ENCODE measurements around the gene GRIN2A. TPM values are rescaled to one million over a fixed set of nuclear protein-coding genes. Genes with fewer than 3 reads are reported as not detected.

The GRIN2A gene
- total RNA-seq, 2 experiments from 2014 or later: not detected

GRCh38 chr16:9969580-9969979 lies 212.6 kb downstream of the GRIN2A start:
- CTCF ChIA-PET (ENCODE audit: unreplicated experiment): no interaction called here
- Histone ChIP-seq H3K36me3 (ENCODE audit: insufficient read depth, low read length) (no peaks in the 10 kb centered on the region), H3K4me2 (ENCODE audit: low read length) (no peak overlapping the region), H3K27ac (ENCODE audit: low read depth, low read length, poor library complexity, severe bottlenecking) (no peak overlapping the region), H3K4me3 (ENCODE audit: low read depth, low read length, poor library complexity, severe bottlenecking) (no peak overlapping the region), H2AFZ (ENCODE audit: low read length) (no peak overlapping the region), H3K9me2 (ENCODE audit: insufficient read depth, low read length) (no peaks in the 10 kb centered on the region), H4K20me1 (ENCODE audit: insufficient read depth, low read length) (no peaks in the 10 kb centered on the region), H3K4me1 (ENCODE audit: insufficient read depth, low read length, poor library complexity, severe bottlenecking) (no peaks in the 10 kb centered on the region), H3K9me3 (ENCODE audit: low read length) (no peaks in the 10 kb centered on the region), H3K79me2 (ENCODE audit: insufficient read depth, low read depth, low read length) (no peaks in the 10 kb centered on the region)
- no TSS peak for BruUV-seq (replicated peaks)
- DNase-seq (ENCODE audit: low spot score): no peak
- TF ChIP-seq CTCF (conservative IDR thresholded peaks at IDR 0.05; ENCODE audit: low read length) (no peak), EZH2phosphoT487 (IDR thresholded peaks at IDR 0.05; ENCODE audit: borderline replicate concordance, low read depth, low read length) (no peak)
- intact Hi-C loops (cut with micrococcal nuclease; ENCODE audit: unreplicated experiment): no loop called here
- POLR2A ChIA-PET: no interaction called here

GRCh38 chr16:9966569-9967157 lies 215.6 kb downstream of the GRIN2A start:
- no peak for DNase-seq (ENCODE audit: low spot score)
- Histone ChIP-seq H3K79me2 (ENCODE audit: insufficient read depth, low read depth, low read length) (no peaks in the 10 kb centered on the region), H3K9me3 (ENCODE audit: low read length) (no peaks in the 10 kb centered on the region), H3K4me2 (ENCODE audit: low read length) (no peak overlapping the region), H3K9me2 (ENCODE audit: insufficient read depth, low read length) (no peaks in the 10 kb centered on the region), H4K20me1 (ENCODE audit: insufficient read depth, low read length) (no peaks in the 10 kb centered on the region), H2AFZ (ENCODE audit: low read length) (no peak overlapping the region), H3K36me3 (ENCODE audit: insufficient read depth, low read length) (no peaks in the 10 kb centered on the region), H3K27ac (ENCODE audit: low read depth, low read length, poor library complexity, severe bottlenecking) (no peak overlapping the region), H3K4me3 (ENCODE audit: low read depth, low read length, poor library complexity, severe bottlenecking) (no peak overlapping the region), H3K4me1 (ENCODE audit: insufficient read depth, low read length, poor library complexity, severe bottlenecking) (no peaks in the 10 kb centered on the region)
- CTCF ChIA-PET (ENCODE audit: unreplicated experiment): no interaction called here
- TF ChIP-seq EZH2phosphoT487 (IDR thresholded peaks at IDR 0.05; ENCODE audit: borderline replicate concordance, low read depth, low read length) (no peak), CTCF (conservative IDR thresholded peaks at IDR 0.05; ENCODE audit: low read length) (no peak)
- intact Hi-C loops (cut with micrococcal nuclease; ENCODE audit: unreplicated experiment): no loop called here
- no TSS peak for BruUV-seq (replicated peaks)
- POLR2A ChIA-PET: no interaction called here

GRCh38 chr16:9965079-9965478 lies 217.1 kb downstream of the GRIN2A start:
- intact Hi-C loops (cut with micrococcal nuclease; ENCODE audit: unreplicated experiment): no loop called here
- ChIA-PET CTCF (ENCODE audit: unreplicated experiment) (no interaction called here), POLR2A (no interaction called here)
- Histone ChIP-seq H3K9me2 (ENCODE audit: insufficient read depth, low read length) (no peaks in the 10 kb centered on the region), H3K9me3 (ENCODE audit: low read length) (no peaks in the 10 kb centered on the region), H4K20me1 (ENCODE audit: insufficient read depth, low read length) (no peaks in the 10 kb centered on the region), H3K4me2 (ENCODE audit: low read length) (no peak overlapping the region), H3K4me3 (ENCODE audit: low read depth, low read length, poor library complexity, severe bottlenecking) (no peak overlapping the region), H2AFZ (ENCODE audit: low read length) (no peak overlapping the region), H3K27ac (ENCODE audit: low read depth, low read length, poor library complexity, severe bottlenecking) (no peak overlapping the region), H3K79me2 (ENCODE audit: insufficient read depth, low read depth, low read length) (no peaks in the 10 kb centered on the region), H3K36me3 (ENCODE audit: insufficient read depth, low read length) (no peaks in the 10 kb centered on the region), H3K4me1 (ENCODE audit: insufficient read depth, low read length, poor library complexity, severe bottlenecking) (no peaks in the 10 kb centered on the region)
- TF ChIP-seq CTCF (conservative IDR thresholded peaks at IDR 0.05; ENCODE audit: low read length) (no peak), EZH2phosphoT487 (IDR thresholded peaks at IDR 0.05; ENCODE audit: borderline replicate concordance, low read depth, low read length) (no peak)
- DNase-seq (ENCODE audit: low spot score): no peak
- BruUV-seq (replicated peaks): no TSS peak

Data from OCI-LY7 (cell line).